Astrocyte of the cerebellum (primary cell): Measurements from ENCODE around the gene KIF26A.

Experiments used
- DNase-seq: peaks from one replicate; pipeline ENCODE4 v3.0.0-alpha.2; 2011; ENCODE audit warnings: low read depth
- H3K4me3 ChIP-seq: 2 replicates; pipeline ENCODE4 v1.5.1; 2011; ENCODE audit warnings: mild to moderate bottlenecking, low read depth, low read length, moderate library complexity
- CTCF ChIP-seq: IDR thresholded peaks from 2 replicates; pipeline ENCODE4 v1.5.1; 2012; ENCODE audit warnings: low read length, low read depth, moderate library complexity, mild to moderate bottlenecking; ENCODE audit errors: missing control alignments
- in situ Hi-C: cut with HindIII; loops from 2 replicates; pipeline ENCODE4 v1.10.0; 2017; ENCODE audit warnings: low sequenced_read_pairs

Gene KIF26A

GRCh38 chr14:104226421-104227383 is 88.3 kb downstream of the KIF26A start:
- in situ Hi-C loops = no loop called here
- DNase-seq = no peak
- no peak for TF ChIP-seq CTCF
- no peak overlapping the region for H3K4me3 ChIP-seq

GRCh38 chr14:104227806-104228205 is 89.4 kb downstream of the KIF26A start:
- in situ Hi-C loops = no loop called here
- no peak for TF ChIP-seq CTCF
- H3K4me3 ChIP-seq = no peak overlapping the region
- no peak for DNase-seq

- H3K4me3 ChIP-seq = no peak overlapping the region
- no peak for DNase-seq
- no peak for TF ChIP-seq CTCF
- in situ Hi-C loops = no loop called here
These were observed 89.8 kb downstream of the KIF26A start for GRCh38 chr14:104228221-104228620.

GRCh38 chr14:104228716-104229533 is 90.5 kb downstream of the KIF26A start:
- in situ Hi-C loops = no loop called here
- DNase-seq = no peak
- no peak overlapping the region for H3K4me3 ChIP-seq
- no peak for TF ChIP-seq CTCF

- no peak for TF ChIP-seq CTCF
- in situ Hi-C loops = no loop called here
- no peak for DNase-seq
- no peak overlapping the region for H3K4me3 ChIP-seq
These were observed 91.2 kb downstream of the KIF26A start for GRCh38 chr14:104229534-104230055.

GRCh38 chr14:104230119-104230815 is 91.9 kb downstream of the KIF26A start:
- no peak overlapping the region for H3K4me3 ChIP-seq
- no peak for TF ChIP-seq CTCF
- DNase-seq = no peak
- in situ Hi-C loops = no loop called here
